ENCODE measurements around the gene EML6. TPM values are rescaled to one million over a fixed set of nuclear protein-coding genes. Genes with fewer than 3 reads are reported as not detected.

Gene EML6
- total RNA-seq, 8 experiments from 2014 or later: 2.9 to 23.2 (median 10.2) TPM

DNA sequence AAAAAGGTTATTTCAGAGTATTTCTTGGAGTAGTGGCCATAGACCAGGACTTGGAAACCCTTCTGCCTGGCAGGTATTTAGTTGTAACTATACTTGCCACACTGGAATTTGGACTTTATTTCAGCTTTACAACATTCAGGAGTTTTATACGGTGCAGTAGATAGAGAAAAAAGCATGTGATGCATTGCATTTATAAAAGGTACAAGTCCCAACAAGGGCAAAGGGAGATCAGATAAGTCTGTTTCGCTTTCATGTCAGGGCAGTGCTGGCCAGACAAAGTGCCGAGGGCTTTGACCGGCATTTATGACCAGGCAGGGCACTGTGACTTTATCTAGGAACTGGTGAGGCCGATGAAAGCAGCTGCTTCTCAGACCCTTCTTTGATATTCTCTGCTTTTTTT lies 181.4 kb downstream of the EML6 start:
- 89 to 100% (median 92%) methylated on average over 1 to 5 of the region's 5 CpGs; no CpG with 5 or more reads in 3 of the 10 experiments for WGBS, 10 experiments
- no peak overlapping the region for H3K27ac ChIP-seq
- no peak for ATAC-seq (replicated peaks in 6 of 8)
- no peaks in the 10 kb centered on the region for H3K4me1 ChIP-seq (replicated peaks in 1 of 2)
- in situ Hi-C loops (cut with MboI; ENCODE audit: low pct_unique_long_range_greater_than_20kb in 2 of 9, low sequenced_read_pairs in 9 of 9, unreplicated experiment in 9 of 9): loop anchor here in 1 of 9 experiments (25.0 kb wide), 1 partner anchor 282 kb away; no protein-coding TSS in a partner anchor
- no peak overlapping the region for H3K4me3 ChIP-seq

DNA sequence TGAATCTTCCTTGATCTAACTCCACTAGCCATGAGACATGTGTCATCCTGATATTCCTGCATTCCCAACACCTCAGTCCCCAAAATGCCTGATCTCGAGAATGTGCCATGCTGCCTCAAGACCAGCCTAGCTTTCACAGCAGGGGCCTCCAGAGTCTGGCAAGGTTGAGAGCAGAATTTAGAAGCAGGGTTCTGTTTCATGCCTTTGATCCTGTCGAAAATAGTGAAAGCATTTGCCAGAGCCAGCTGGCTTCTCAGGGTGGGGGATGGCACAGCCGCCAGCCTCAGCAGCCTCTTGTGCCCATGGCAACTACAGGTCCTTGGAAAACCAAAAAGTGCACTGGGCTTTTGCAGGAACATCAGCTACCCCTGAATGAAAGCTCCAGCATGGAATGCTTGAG lies 183.3 kb downstream of the EML6 start:
- H3K4me1 ChIP-seq (replicated peaks in 1 of 2): no peaks in the 10 kb centered on the region
- ATAC-seq (replicated peaks in 6 of 8): no peak
- WGBS, 10 experiments: 67 to 100% (median 80%) methylated on average over 1 to 3 of the region's 3 CpGs; no CpG with 5 or more reads in 6 of the 10 experiments
- in situ Hi-C loops (cut with MboI; ENCODE audit: low pct_unique_long_range_greater_than_20kb in 2 of 9, low sequenced_read_pairs in 9 of 9, unreplicated experiment in 9 of 9): loop anchor here in 1 of 9 experiments (25.0 kb wide), 1 partner anchor 281 kb away; no protein-coding TSS in a partner anchor
- H3K27ac ChIP-seq: no peak overlapping the region
- no peak overlapping the region for H3K4me3 ChIP-seq

DNA sequence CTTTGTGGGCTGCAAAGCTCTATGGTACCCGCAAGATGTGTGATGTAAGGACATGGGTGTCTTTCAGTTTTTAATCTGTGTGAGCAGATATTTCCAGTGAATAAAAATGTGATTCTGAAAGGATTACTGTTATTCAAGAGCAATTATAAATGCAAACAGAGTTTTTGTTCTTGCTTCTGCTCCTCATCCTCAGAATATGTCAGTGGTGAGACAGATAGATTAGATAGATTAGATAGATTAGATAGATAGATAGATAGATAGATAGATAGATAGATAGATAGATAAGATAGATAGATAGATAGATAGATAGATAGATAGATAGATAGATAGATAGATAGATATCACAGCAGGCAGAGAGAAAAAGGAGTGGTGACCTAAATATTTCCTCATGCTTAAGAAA lies 184.2 kb downstream of the EML6 start:
- no peak for ATAC-seq (replicated peaks in 6 of 8)
- in situ Hi-C loops (cut with MboI; ENCODE audit: low pct_unique_long_range_greater_than_20kb in 2 of 9, low sequenced_read_pairs in 9 of 9, unreplicated experiment in 9 of 9): loop anchor here in 1 of 9 experiments (25.0 kb wide), 1 partner anchor 280 kb away; no protein-coding TSS in a partner anchor
- WGBS, 10 experiments: 67 to 100% (median 100%) methylated on average over 1 of the region's 1 CpG; no CpG with 5 or more reads in 6 of the 10 experiments
- Histone ChIP-seq H3K4me1 (replicated peaks in 1 of 2) (no peaks in the 10 kb centered on the region), H3K4me3 (no peak overlapping the region), H3K27ac (no peak overlapping the region)

DNA sequence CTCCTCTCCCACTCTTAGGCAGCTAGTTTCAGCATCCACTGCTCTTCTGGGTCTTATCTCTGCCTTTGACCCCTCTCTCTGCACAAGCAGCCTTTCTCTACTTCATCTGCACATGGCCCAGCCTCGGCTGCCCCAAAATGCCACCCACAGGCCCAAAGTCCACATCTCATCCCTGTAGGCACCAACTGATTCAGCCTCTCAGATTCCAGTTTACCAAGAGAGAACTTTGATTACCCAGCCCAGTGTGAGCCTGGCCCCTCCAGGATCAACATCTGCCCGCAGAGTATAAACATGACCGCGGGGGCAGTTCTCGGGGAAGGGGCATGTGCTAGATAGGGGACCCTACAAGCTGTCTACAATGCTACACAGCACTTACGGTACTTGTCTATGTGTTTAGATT lies 185.1 kb downstream of the EML6 start:
- 71 to 100% (median 94%) methylated on average over 1 to 6 of the region's 6 CpGs; no CpG with 5 or more reads in 4 of the 10 experiments for WGBS, 10 experiments
- in situ Hi-C loops (cut with MboI; ENCODE audit: low pct_unique_long_range_greater_than_20kb in 2 of 9, low sequenced_read_pairs in 9 of 9, unreplicated experiment in 9 of 9): loop anchor here in 1 of 9 experiments (25.0 kb wide), 1 partner anchor 279 kb away; no protein-coding TSS in a partner anchor
- H3K4me1 ChIP-seq (replicated peaks in 1 of 2): no peaks in the 10 kb centered on the region
- H3K27ac ChIP-seq: no peak overlapping the region
- no peak overlapping the region for H3K4me3 ChIP-seq
- no peak for ATAC-seq (replicated peaks in 6 of 8)

DNA sequence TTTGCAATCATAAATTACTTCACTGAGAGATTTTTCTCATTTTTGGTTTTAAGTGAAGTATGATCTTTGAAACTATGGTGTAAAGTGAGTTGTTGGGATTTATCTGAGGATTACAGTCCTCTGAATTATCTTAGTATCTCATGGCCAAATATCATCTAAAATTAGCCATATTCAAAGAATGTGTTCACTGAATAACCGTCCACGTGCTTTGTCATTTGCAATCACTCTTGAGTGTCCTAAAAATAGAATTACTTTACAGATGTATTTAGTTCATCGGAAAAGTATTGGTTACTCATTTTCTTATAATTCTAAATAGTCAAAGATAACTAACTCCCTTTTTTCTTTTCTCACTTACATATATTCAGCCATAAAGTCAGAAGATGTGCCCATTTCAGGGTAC lies 185.5 kb downstream of the EML6 start:
- Histone ChIP-seq H3K4me1 (replicated peaks in 1 of 2) (no peaks in the 10 kb centered on the region), H3K27ac (no peak overlapping the region), H3K4me3 (no peak overlapping the region)
- ATAC-seq (replicated peaks in 6 of 8): no peak
- in situ Hi-C loops (cut with MboI; ENCODE audit: low pct_unique_long_range_greater_than_20kb in 2 of 9, low sequenced_read_pairs in 9 of 9, unreplicated experiment in 9 of 9): loop anchor here in 1 of 9 experiments (25.0 kb wide), 1 partner anchor 278 kb away; no protein-coding TSS in a partner anchor
- WGBS, 10 experiments: 14 to 100% (median 81%) methylated on average over 1 to 3 of the region's 3 CpGs

DNA sequence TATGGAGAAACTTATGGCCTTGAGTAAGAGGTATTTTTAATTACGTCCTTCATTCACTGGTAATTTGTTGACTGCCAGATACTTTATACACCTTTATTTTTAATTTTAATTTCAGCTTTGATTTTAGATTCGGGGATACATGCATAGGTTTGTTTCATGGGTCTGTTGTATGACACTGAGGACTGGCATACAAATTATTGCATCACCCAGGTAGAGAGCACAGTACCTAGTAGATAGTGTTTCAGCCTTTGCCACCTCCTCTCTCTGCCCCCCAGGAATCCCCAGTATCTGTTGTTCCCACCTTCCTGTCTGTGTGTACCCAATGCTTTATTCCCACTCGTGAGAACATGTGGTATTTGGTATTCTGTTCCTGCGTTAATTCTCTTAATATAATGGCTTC lies 188.8 kb downstream of the EML6 start:
- ATAC-seq (replicated peaks in 6 of 8): no peak
- H3K4me1 ChIP-seq (replicated peaks in 1 of 2): no peaks in the 10 kb centered on the region
- H3K27ac ChIP-seq: no peak overlapping the region
- WGBS, 10 experiments: 85 to 96% (median 92%) methylated on average over 2 to 4 of the region's 4 CpGs
- H3K4me3 ChIP-seq: no peak overlapping the region
- in situ Hi-C loops (cut with MboI; ENCODE audit: low pct_unique_long_range_greater_than_20kb in 2 of 9, low sequenced_read_pairs in 9 of 9, unreplicated experiment in 9 of 9): loop anchor here in 1 of 9 experiments (25.0 kb wide), 1 partner anchor 275 kb away; no protein-coding TSS in a partner anchor

DNA sequence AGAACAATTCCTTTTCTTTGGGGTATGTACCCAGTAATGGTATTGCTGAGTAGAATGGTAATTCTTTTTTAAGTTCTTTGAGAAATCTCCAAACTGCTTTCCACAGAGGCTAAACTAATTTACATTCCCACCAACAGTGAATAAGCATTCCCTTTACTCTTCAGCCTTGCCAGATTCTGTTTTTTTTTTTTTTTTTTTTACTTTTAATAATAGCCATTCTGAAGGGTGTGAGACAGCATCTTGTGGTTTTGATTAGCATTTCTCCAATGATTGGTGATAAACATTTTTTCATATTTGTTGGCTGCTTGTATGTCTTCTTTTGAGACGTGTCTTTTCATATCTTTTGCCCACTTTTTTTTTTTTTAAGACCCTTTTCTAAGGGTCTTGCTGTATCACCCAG lies 189.4 kb downstream of the EML6 start:
- 11 to 88% (median 32%) methylated on average over 1 of the region's 1 CpG; no CpG with 5 or more reads in 3 of the 10 experiments for WGBS, 10 experiments
- in situ Hi-C loops (cut with MboI; ENCODE audit: low pct_unique_long_range_greater_than_20kb in 2 of 9, low sequenced_read_pairs in 9 of 9, unreplicated experiment in 9 of 9): loop anchor here in 1 of 9 experiments (25.0 kb wide), 1 partner anchor 274 kb away; no protein-coding TSS in a partner anchor
- Histone ChIP-seq H3K27ac (no peak overlapping the region), H3K4me1 (replicated peaks in 1 of 2) (no peaks in the 10 kb centered on the region), H3K4me3 (no peak overlapping the region)
- ATAC-seq (replicated peaks in 6 of 8): peak in 2 of 8 experiments; percentile 89

DNA sequence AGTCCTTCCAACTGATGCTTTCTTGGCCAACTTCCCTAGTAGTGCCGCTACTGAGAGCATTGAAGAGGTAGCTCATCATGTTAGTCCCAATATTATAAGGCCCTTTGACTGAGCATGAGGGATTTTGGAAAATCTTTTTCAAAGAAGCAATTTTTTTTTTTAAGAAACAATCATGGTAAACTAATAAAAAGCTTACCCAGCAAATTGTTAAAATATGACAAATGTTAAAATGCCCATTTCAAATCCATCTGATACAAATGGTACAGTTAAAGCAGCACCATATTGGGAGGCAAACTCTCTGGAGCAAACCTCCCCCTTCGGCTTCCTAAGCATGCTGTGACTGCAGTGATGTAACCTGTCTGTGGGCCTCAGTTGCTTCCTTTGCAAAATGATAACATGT lies 191.2 kb downstream of the EML6 start:
- WGBS, 10 experiments: 56 to 100% (median 100%) methylated on average over 1 to 2 of the region's 2 CpGs
- in situ Hi-C loops (cut with MboI; ENCODE audit: low pct_unique_long_range_greater_than_20kb in 2 of 9, low sequenced_read_pairs in 9 of 9, unreplicated experiment in 9 of 9): loop anchor here in 1 of 9 experiments (25.0 kb wide), 1 partner anchor 273 kb away; no protein-coding TSS in a partner anchor
- no peak overlapping the region for H3K4me3 ChIP-seq
- no peak for ATAC-seq (replicated peaks in 6 of 8)
- no peaks in the 10 kb centered on the region for H3K4me1 ChIP-seq (replicated peaks in 1 of 2)
- no peak overlapping the region for H3K27ac ChIP-seq

DNA sequence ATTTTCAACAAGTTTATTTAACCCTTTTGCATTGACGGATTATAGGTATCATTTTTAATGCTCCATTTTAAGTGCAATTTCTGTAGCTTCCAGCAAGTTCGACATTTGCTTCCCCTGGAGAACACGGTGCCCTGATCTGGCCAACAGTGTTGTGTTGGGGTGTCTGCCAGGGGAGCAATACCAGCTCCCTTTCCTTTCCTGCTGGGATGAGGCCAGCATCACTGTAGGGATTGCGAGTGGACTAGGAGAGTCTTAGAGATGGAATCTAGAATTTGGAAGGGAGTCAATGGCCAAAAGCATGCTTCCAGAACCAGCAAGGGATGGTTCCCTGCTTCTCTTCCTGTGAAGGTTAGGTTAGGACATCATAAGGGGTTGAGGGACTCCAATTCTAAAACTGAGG lies 191.6 kb downstream of the EML6 start:
- Histone ChIP-seq H3K4me1 (replicated peaks in 1 of 2) (no peaks in the 10 kb centered on the region), H3K27ac (no peak overlapping the region), H3K4me3 (no peak overlapping the region)
- 58 to 100% (median 89%) methylated on average over 2 to 4 of the region's 4 CpGs; no CpG with 5 or more reads in 3 of the 10 experiments for WGBS, 10 experiments
- no peak for ATAC-seq (replicated peaks in 6 of 8)
- in situ Hi-C loops (cut with MboI; ENCODE audit: low pct_unique_long_range_greater_than_20kb in 2 of 9, low sequenced_read_pairs in 9 of 9, unreplicated experiment in 9 of 9): loop anchor here in 1 of 9 experiments (25.0 kb wide), 1 partner anchor 272 kb away; no protein-coding TSS in a partner anchor

DNA sequence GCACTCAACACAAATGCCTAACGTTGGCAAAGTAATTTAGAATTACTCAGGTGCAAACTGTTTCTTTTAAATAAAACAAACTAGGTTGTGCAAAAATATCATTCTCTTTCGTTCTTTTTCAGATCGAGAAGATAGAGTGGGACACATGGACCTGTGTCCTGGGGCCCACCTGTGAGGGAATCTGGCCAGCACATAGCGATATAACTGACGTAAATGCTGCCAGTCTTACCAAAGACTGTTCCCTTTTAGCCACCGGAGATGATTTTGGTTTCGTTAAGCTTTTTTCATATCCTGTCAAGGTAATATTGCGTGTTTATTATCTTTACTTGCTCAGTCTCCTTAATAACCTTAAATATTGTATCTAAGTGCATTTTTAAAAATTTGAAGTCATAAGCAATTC lies 193.2 kb downstream of the EML6 start:
- H3K4me1 ChIP-seq (replicated peaks in 1 of 2): no peaks in the 10 kb centered on the region
- no peak for ATAC-seq (replicated peaks in 6 of 8)
- no peak overlapping the region for H3K4me3 ChIP-seq
- no peak overlapping the region for H3K27ac ChIP-seq
- in situ Hi-C loops (cut with MboI; ENCODE audit: low pct_unique_long_range_greater_than_20kb in 2 of 9, low sequenced_read_pairs in 9 of 9, unreplicated experiment in 9 of 9): loop anchor here in 1 of 9 experiments (25.0 kb wide), 1 partner anchor 271 kb away; no protein-coding TSS in a partner anchor
- WGBS, 10 experiments: 84 to 100% (median 94%) methylated on average over 2 to 8 of the region's 8 CpGs; no CpG with 5 or more reads in 1 of the 10 experiments

DNA sequence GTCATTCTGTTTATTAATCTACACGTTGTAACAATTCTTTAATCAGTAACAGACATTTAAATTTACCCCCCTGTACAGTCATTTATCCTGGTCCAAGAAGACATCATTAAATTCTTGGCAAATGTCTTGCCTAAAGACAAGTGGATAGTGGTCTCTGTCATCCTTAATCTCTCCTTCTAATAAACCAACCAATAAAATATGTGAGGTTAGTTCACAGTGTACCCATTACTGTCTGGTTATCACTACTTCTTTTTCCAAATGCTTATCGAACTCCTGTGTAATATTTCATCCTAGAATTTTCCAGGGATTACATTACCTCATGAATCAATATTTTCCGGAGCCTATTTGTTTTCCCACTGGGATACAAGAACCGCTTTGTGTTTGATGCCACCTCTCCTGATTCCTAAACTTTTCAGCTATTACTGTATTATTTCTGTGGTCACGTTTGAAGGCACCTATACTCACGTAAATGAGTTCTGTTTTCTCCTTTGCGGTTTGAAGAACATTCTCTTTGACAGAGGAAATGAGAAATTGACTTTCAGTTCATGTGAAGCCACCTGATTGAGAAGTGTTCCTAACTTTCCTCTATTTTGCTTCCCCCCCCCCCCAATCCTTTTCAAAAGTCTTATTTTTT lies 195.3 kb downstream of the EML6 start:
- Histone ChIP-seq H3K27ac (no peak overlapping the region), H3K4me3 (no peak overlapping the region), H3K4me1 (replicated peaks in 1 of 2) (no peaks in the 10 kb centered on the region)
- WGBS, 10 experiments: 30 to 93% (median 80%) methylated on average over 2 to 7 of the region's 7 CpGs
- no peak for ATAC-seq (replicated peaks in 6 of 8)
- in situ Hi-C loops (cut with MboI; ENCODE audit: low pct_unique_long_range_greater_than_20kb in 2 of 9, low sequenced_read_pairs in 9 of 9, unreplicated experiment in 9 of 9): loop anchor here in 1 of 9 experiments (25.0 kb wide), 1 partner anchor 269 kb away; no protein-coding TSS in a partner anchor

DNA sequence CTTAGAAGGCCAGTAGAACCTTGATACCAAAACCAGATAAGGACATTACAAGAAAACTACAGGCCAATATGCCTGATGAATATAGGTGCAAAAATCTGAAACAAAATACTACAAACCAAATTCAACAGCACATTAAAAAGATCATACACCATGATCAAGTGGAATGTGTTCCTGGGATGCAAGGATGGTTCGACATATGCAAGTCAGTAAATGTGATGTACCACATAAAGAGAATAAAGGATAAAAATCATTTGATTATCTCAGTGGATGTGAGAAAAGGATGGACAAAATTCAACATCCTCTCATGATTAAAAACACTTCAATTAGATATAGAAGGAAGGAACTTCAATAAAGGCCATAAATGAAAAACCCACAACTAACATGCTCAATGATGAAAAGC lies 197.2 kb downstream of the EML6 start:
- no peak overlapping the region for H3K4me3 ChIP-seq
- H3K27ac ChIP-seq: no peak overlapping the region
- no peak for ATAC-seq (replicated peaks in 6 of 8)
- in situ Hi-C loops (cut with MboI; ENCODE audit: low pct_unique_long_range_greater_than_20kb in 2 of 9, low sequenced_read_pairs in 9 of 9, unreplicated experiment in 9 of 9): loop anchor here in 1 of 9 experiments (25.0 kb wide), 1 partner anchor 267 kb away; no protein-coding TSS in a partner anchor
- WGBS, 10 experiments: 79 to 100% (median 100%) methylated on average over 1 of the region's 1 CpG
- no peaks in the 10 kb centered on the region for H3K4me1 ChIP-seq (replicated peaks in 1 of 2)

DNA sequence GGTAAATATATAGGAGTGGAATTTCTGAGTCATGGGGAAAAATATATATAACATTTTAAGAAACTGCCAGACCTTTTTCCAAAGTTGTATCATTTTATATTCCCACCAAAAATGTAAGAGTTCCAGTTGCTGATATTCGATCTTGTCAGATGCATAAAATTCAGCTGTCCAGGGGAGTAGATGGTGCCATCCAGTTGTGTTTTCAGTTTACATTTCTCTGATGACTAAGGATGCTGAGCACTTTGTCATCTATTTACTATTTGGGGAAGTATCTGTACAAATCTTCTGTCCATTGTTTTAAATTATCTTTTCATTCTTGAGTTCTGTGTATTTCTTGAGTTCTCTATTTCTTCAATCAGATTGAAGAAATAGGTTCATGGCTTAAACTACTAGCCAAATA lies 200.7 kb downstream of the EML6 start:
- WGBS, 10 experiments: 70 to 100% (median 76%) methylated on average over 1 of the region's 1 CpG; no CpG with 5 or more reads in 4 of the 10 experiments
- H3K4me3 ChIP-seq: no peak overlapping the region
- H3K4me1 ChIP-seq (replicated peaks in 1 of 2): no peaks in the 10 kb centered on the region
- no peak for ATAC-seq (replicated peaks in 6 of 8)
- H3K27ac ChIP-seq: no peak overlapping the region
- in situ Hi-C loops (cut with MboI; ENCODE audit: low pct_unique_long_range_greater_than_20kb in 2 of 9, low sequenced_read_pairs in 9 of 9, unreplicated experiment in 9 of 9): loop anchor here in 1 of 9 experiments (25.0 kb wide), 1 partner anchor 263 kb away; no protein-coding TSS in a partner anchor

All from motor neuron (in vitro differentiated cells).